Right atrium auricular region (tissue), 2 donors: Measurements from ENCODE around the gene KCNIP1. TPM values are rescaled to one million over a fixed set of nuclear protein-coding genes. Genes with fewer than 3 reads are reported as not detected.

Experiments used
- DNase-seq: peaks from one replicate; pipeline ENCODE4 v3.0.0-alpha.2; 2019; ENCODE audit warnings: low spot score
- H3K27ac ChIP-seq, 2 donors: fragments of 200-600 bp; sonication (generic); 1 replicate in 1 of 2; 2 replicates in 1 of 2; pipeline ENCODE4 v1.5.1; 2016 to 2019
- H3K27me3 ChIP-seq, 2 donors: fragments of 200-600 bp; sonication (generic); one replicate each; pipeline versions ENCODE4 v1.5.1 to v1.6.0; 2017 to 2019
- H3K36me3 ChIP-seq: fragments of 200-600 bp; sonication (generic); one replicate; pipeline ENCODE4 v1.5.1; 2016
- H3K4me1 ChIP-seq, 2 donors: fragments of 200-600 bp; sonication (generic); one replicate each; pipeline versions ENCODE4 v1.5.1 to v1.6.0; 2017 to 2019
- H3K4me3 ChIP-seq, 2 donors: fragments of 200-600 bp; sonication (generic); 1 replicate in 1 of 2; 2 replicates in 1 of 2; pipeline ENCODE4 v1.5.1; 2017 to 2019; ENCODE audit warnings: mild to moderate bottlenecking in 1 of 2, moderate library complexity in 1 of 2
- H3K9me3 ChIP-seq, 2 donors: fragments of 200-600 bp; sonication (generic); one replicate each; pipeline ENCODE4 v1.5.1; 2019
- total RNA-seq, 2 donors: library from RNA; depleted of rRNA; stranded (reverse); fragments of >200 nt; gene quantifications; one replicate each; pipeline ENCODE4 v1.1.0, GENCODE V29; 2016
- TF ChIP-seq, protein P1 (sequence below), 2 donors: fragments of 200-600 bp; sonication (generic); IDR thresholded peaks; one replicate each; pipeline ENCODE4 v1.5.1; 2019; ENCODE audit warnings: antibody characterized with exemption in 2 of 2

Gene KCNIP1
- total RNA-seq, 2 donors from 2014 or later: not detected

DNA sequence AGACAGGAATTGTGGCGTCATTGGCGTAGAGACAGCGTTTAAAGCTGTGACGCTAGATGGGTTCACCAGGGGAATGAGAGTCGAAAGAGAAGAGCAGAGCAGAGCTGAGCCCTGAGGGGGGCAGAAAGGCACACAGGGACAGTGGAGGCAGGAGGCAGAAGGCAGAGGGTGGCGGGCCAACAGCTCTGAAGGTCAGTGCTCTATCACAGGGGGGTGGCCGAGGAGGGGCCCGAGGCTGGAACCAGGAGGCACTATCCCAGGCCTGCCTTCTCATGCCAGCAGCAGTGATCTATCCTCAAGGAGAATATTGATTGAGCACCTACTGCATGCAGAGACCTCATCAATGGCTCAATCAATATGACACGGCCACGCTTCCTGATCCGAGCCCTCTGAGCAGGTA is 132.4 kb downstream of the KCNIP1 start:
- no peak overlapping the region for H3K27ac ChIP-seq
- H3K9me3 ChIP-seq: no peaks in the 10 kb centered on the region
- no peak for DNase-seq
- no peaks in the 10 kb centered on the region for H3K36me3 ChIP-seq
- H3K4me3 ChIP-seq: no peak overlapping the region
- no peaks in the 10 kb centered on the region for H3K27me3 ChIP-seq
- peaks cover 0 to 38% of the 10 kb centered on the region in 2 donors for H3K4me1 ChIP-seq
- TF ChIP-seq, protein P1, sequence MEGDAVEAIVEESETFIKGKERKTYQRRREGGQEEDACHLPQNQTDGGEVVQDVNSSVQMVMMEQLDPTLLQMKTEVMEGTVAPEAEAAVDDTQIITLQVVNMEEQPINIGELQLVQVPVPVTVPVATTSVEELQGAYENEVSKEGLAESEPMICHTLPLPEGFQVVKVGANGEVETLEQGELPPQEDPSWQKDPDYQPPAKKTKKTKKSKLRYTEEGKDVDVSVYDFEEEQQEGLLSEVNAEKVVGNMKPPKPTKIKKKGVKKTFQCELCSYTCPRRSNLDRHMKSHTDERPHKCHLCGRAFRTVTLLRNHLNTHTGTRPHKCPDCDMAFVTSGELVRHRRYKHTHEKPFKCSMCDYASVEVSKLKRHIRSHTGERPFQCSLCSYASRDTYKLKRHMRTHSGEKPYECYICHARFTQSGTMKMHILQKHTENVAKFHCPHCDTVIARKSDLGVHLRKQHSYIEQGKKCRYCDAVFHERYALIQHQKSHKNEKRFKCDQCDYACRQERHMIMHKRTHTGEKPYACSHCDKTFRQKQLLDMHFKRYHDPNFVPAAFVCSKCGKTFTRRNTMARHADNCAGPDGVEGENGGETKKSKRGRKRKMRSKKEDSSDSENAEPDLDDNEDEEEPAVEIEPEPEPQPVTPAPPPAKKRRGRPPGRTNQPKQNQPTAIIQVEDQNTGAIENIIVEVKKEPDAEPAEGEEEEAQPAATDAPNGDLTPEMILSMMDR (IDR thresholded peaks at IDR 0.05): no peak

DNA sequence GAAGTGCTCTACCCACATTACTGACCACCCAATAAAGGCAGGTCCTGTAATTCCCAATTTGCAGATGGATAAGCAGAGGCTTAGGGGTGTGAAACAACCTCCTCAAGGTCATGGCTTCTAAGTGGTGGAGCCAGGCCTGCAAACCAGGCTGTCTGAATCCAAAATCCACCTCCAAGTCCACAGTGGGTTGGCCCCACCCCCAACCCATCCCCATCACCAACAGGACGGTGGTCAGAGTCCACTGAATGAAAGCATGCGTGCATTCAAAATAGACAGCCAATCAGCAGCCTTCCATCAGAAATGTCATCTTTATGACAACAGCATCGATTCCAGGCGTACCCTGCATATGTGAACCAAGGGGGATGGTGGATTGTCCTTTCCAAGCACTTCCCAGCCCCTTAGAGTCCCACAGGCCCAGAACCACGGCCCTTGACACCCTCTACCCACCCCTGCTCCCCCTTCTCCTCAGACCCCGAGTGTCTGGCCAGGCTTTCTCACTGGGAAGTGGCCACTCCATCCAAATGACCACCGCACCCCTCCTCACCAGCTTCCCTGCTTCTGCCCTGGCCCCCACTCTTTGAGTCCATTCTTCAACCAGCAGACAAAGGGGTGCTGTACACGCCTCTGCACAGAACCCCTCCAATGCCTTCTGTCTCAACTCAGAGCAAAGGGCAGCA is 133.1 kb downstream of the KCNIP1 start:
- DNase-seq: no peak
- H3K9me3 ChIP-seq: no peaks in the 10 kb centered on the region
- H3K4me1 ChIP-seq: peaks cover 0 to 31% of the 10 kb centered on the region in 2 donors
- H3K4me3 ChIP-seq: no peak overlapping the region
- H3K36me3 ChIP-seq: no peaks in the 10 kb centered on the region
- H3K27me3 ChIP-seq: no peaks in the 10 kb centered on the region
- TF ChIP-seq, protein P1 (IDR thresholded peaks at IDR 0.05): no peak
- H3K27ac ChIP-seq: no peak overlapping the region

DNA sequence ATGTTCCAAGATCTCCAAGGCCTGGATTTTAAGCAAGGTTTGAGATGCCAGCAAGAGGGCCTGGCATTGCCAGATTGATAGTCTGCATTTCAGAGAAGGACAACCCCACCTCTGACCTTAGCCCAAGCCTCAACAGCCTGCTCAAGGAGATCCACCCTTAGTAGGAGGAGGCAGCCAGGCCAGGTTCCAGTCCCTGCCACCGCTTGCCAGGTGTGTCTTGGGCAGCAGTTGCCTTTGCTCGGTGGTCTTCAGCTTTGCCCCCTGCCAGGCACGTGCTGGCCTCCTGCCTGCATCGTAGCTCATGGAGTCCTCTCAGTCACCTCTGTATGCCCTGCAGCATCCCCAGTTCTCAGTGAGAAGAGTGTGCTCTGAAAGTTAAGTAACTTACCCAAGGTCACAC is 134.2 kb downstream of the KCNIP1 start:
- Histone ChIP-seq H3K27me3 (no peaks in the 10 kb centered on the region), H3K36me3 (no peaks in the 10 kb centered on the region), H3K9me3 (no peaks in the 10 kb centered on the region), H3K27ac (no peak overlapping the region), H3K4me1 (peaks cover 0 to 21% of the 10 kb centered on the region in 2 donors), H3K4me3 (no peak overlapping the region)
- TF ChIP-seq, protein P1 (IDR thresholded peaks at IDR 0.05): no peak
- no peak for DNase-seq

- Histone ChIP-seq H3K4me3 (no peak overlapping the region), H3K9me3 (no peaks in the 10 kb centered on the region), H3K27ac (no peak overlapping the region), H3K4me1 (peaks cover 0 to 18% of the 10 kb centered on the region in 2 donors), H3K36me3 (no peaks in the 10 kb centered on the region), H3K27me3 (no peaks in the 10 kb centered on the region)
- no peak for DNase-seq
- TF ChIP-seq, protein P1 (IDR thresholded peaks at IDR 0.05): peak; percentile 89 to 90
These were observed 134.8 kb downstream of the KCNIP1 start for GRCh38 chr5:170638454-170639220.

DNA sequence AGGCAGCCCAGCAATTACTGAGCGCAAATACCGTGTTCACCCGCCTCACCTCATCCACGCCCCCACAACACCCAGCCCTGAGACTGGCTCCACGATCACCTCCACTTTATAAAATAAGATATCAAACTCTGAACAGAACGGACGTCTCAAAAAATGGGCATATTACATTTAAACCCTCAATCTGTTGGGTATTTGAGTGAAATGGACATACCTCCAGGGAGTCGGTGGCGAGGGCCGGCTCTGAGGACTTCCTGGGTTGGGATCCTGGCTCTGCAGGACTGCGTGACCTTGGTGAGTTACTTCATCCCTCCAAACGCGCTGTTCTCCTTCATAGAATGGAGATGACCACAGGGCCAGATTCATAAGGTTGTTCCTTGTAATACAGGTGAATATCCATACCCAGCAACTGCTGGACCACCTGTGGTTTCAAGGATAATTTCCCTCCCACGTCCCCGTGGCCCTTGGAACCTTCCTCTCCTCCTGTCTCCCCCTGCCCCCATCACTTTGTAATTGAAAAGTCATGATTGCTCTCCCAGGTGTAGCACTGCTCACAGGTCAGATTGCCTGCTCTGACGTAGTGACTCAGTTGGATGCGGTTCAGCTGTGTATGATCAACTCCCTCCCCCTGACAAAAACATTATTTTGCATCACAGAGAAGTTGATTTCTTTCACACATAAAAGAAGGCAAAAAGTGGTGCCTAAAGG is 135.6 kb downstream of the KCNIP1 start:
- TF ChIP-seq, protein P1 (IDR thresholded peaks at IDR 0.05): no peak
- DNase-seq: no peak
- H3K27me3 ChIP-seq: no peaks in the 10 kb centered on the region
- peaks cover 0 to 10% of the 10 kb centered on the region in 2 donors for H3K4me1 ChIP-seq
- no peaks in the 10 kb centered on the region for H3K9me3 ChIP-seq
- no peak overlapping the region for H3K4me3 ChIP-seq
- H3K27ac ChIP-seq: no peak overlapping the region
- no peaks in the 10 kb centered on the region for H3K36me3 ChIP-seq
